K562 (cell line): ENCODE results near the gene MINK1. TPM values are rescaled to one million over a fixed set of nuclear protein-coding genes. Genes with fewer than 3 reads are reported as not detected.
A peak's percentile ranks its signal among the peaks of the same experiment; 100 is the strongest.

ENCODE experiments used
- DIDO1 ChIP-seq: fragments of 450-650 bp; IDR thresholded peaks from 2 replicates; pipeline ENCODE4 v1.6.1; 2016; ENCODE audit warnings: low read depth, missing biosample characterization, missing genetic modification characterization
- ELF1 ChIP-seq: fragments of 200-800 bp; sonication (Bioruptor generic); IDR thresholded peaks from 2 replicates; pipeline ENCODE4 v1.6.1; 2016; ENCODE audit warnings: missing genetic modification characterization, missing compliant biosample characterization
- HBP1 ChIP-seq: fragments of 450-650 bp; formaldehyde crosslinking; IDR thresholded peaks from 2 replicates; pipeline ENCODE4 v1.4.0; 2022; ENCODE audit warnings: missing genetic modification characterization
- L3MBTL2 ChIP-seq: fragments of 450-650 bp; IDR thresholded peaks from 2 replicates; pipeline ENCODE4 v1.6.1; 2016; ENCODE audit warnings: mild to moderate bottlenecking, moderate library complexity
- PHF20 ChIP-seq: fragments of 450-650 bp; IDR thresholded peaks from 2 replicates; pipeline ENCODE4 v1.6.1; 2018; ENCODE audit not compliant: partially characterized antibody
- PYGO2 ChIP-seq: fragments of 450-650 bp; IDR thresholded peaks from 2 replicates; pipeline ENCODE4 v1.6.1; 2016; ENCODE audit warnings: mild to moderate bottlenecking, missing genetic modification characterization, moderate library complexity, missing compliant biosample characterization
- RBBP5 ChIP-seq: fragments of 200-600 bp; sonication (generic); IDR thresholded peaks from 2 replicates; pipeline ENCODE4 v1.6.1; 2012; ENCODE audit warnings: borderline replicate concordance, mild to moderate bottlenecking, low read length, control low read depth, inconsistent platforms; ENCODE audit not compliant: insufficient read depth, poor library complexity, severe bottlenecking
- RBFOX2 ChIP-seq: fragments of 200-400 bp; formaldehyde crosslinking; IDR thresholded peaks from 2 replicates; pipeline ENCODE4 v1.6.1; 2017; ENCODE audit warnings: low read depth, mild to moderate bottlenecking, low read length, moderate library complexity
- SIN3A ChIP-seq, 2 experiments: fragments of 150-350 bp in 1 of 2; IDR thresholded peaks; 2 replicates each; pipeline ENCODE4 v1.6.1; 2011 to 2016; ENCODE audit warnings: borderline replicate concordance in 2 of 2, low read depth in 2 of 2, low read length in 2 of 2, mild to moderate bottlenecking in 2 of 2, moderate library complexity in 2 of 2; ENCODE audit not compliant: control insufficient read depth in 1 of 2
- ZBTB17 ChIP-seq: fragments of 450-650 bp; formaldehyde crosslinking; IDR thresholded peaks from 2 replicates; pipeline ENCODE4 v1.4.0; 2020; ENCODE audit warnings: mild to moderate bottlenecking
- ZBTB2 ChIP-seq: fragments of 450-650 bp; IDR thresholded peaks from 2 replicates; pipeline ENCODE4 v1.6.1; 2016; ENCODE audit warnings: antibody characterized with exemption
- ZBTB26 ChIP-seq: fragments of 450-650 bp; formaldehyde crosslinking; IDR thresholded peaks from 2 replicates; pipeline ENCODE4 v1.4.0; 2022; ENCODE audit warnings: missing genetic modification characterization
- ZBTB9 ChIP-seq: fragments of 450-650 bp; formaldehyde crosslinking; IDR thresholded peaks from 2 replicates; pipeline ENCODE4 v1.4.0; 2020; ENCODE audit warnings: mild to moderate bottlenecking, moderate library complexity
- ZKSCAN1 ChIP-seq: fragments of 150-350 bp; IDR thresholded peaks from 2 replicates; pipeline ENCODE4 v1.6.1; 2016; ENCODE audit warnings: low read depth, low read length
- ZNF239 ChIP-seq: fragments of 250-450 bp; sonication (Bioruptor Pico); IDR thresholded peaks from 2 replicates; pipeline ENCODE4 v1.4.0; 2020; ENCODE audit warnings: mild to moderate bottlenecking
- ZNF280B ChIP-seq: fragments of 250-450 bp; sonication (Bioruptor Pico); IDR thresholded peaks from 2 replicates; pipeline ENCODE4 v1.5.1; 2021; ENCODE audit warnings: mild to moderate bottlenecking
- ZNF592 ChIP-seq: fragments of 450-650 bp; IDR thresholded peaks from 2 replicates; pipeline ENCODE4 v1.6.1; 2017; ENCODE audit warnings: antibody characterized with exemption, mild to moderate bottlenecking
- polyA plus RNA-seq, 8 experiments: library from polyadenylated mRNA; depleted of rRNA in 4 of 8; stranded (reverse) in 5 of 8; unstranded in 3 of 8; fragments of >200 nt; fragmentation: Nextera tagmentation in 2 of 8; fragmentation: Illumina TruSeq in 1 of 8; extraction: Ambion mirVana in 2 of 8; extraction: Trizol in 1 of 8; gene quantifications; 2 replicates each; pipeline versions ENCODE4 v1.2.1 to v1.2.3, GENCODE V29; 2011 to 2014; ENCODE audit warnings: inconsistent platforms in 1 of 8, missing spikeins in 1 of 8
- total RNA-seq, 7 experiments: library from RNA; depleted of rRNA in 6 of 7; stranded (reverse); fragments of >200 nt in 6 of 7; fragmentation: Illumina TruSeq in 2 of 7; extraction: Trizol in 2 of 7; gene quantifications; 2 replicates each; pipeline versions ENCODE4 v1.2.1 to v1.2.3, GENCODE V29; 2011 to 2021; ENCODE audit warnings: low replicate concordance in 1 of 7

The MINK1 gene
- total and polyA plus RNA-seq, 9 of the 15 experiments (the other 6 are each of a cell fraction or from before 2014, with no cell fraction given), result 0.11 to 54.2 (median 14.9) TPM

GRCh38 chr17:4944163-4944553 is 111.0 kb downstream of the MINK1 start (continued):
- TF ChIP-seq ZBTB9 (CRISPR knock-in tag), result 0 out of 2 replicates have a peak, but pooled peaks have one; percentile 50
- TF ChIP-seq ELF1 (tag), result no peak
- no peak for TF ChIP-seq PHF20
- no peak for TF ChIP-seq ZKSCAN1
- no peak for TF ChIP-seq ZNF280B (CRISPR knock-in tag)
- no peak for TF ChIP-seq DIDO1 (tag)
- TF ChIP-seq L3MBTL2, result no peak
- peak; percentile 33; the same call in 1 of the 2 replicates for TF ChIP-seq ZBTB17 (CRISPR knock-in tag)
- no peak for TF ChIP-seq ZNF592
- 0 out of 4 replicates have a peak, but pooled peaks of 1 of the 2 experiments have one; percentile 8 for TF ChIP-seq SIN3A (IDR thresholded peaks at IDR 0.05; ENCODE audit: borderline replicate concordance in 2 of 2, control insufficient read depth in 1 of 2, low read depth in 2 of 2, low read length in 2 of 2)
- no peak for TF ChIP-seq PYGO2
- TF ChIP-seq ZBTB26 (CRISPR knock-in tag), result peak; percentile 82; the same call in 1 of the 2 replicates
- no peak for TF ChIP-seq ZNF239
- peak; percentile 65; the same call in 1 of the 2 replicates for TF ChIP-seq HBP1
- no peak for TF ChIP-seq RBBP5
- TF ChIP-seq ZBTB2, result no peak
- TF ChIP-seq RBFOX2, result peak; percentile 60
